PC-9 (cell line): ENCODE data around the gene MMP24OS.

Source experiments
- EZH2 ChIP-seq: fragments of 200-600 bp; sonication (generic); IDR thresholded peaks from 2 replicates; pipeline ENCODE4 v1.8.0; 2017; ENCODE audit warnings: antibody characterized with exemption, low read depth
- TF ChIP-seq, protein P1 (sequence below): fragments of 200-600 bp; sonication (generic); conservative IDR thresholded peaks from 2 replicates; pipeline ENCODE4 v1.6.1; 2017; ENCODE audit warnings: mixed run types, antibody characterized with exemption, mild to moderate bottlenecking, moderate library complexity

DNA sequence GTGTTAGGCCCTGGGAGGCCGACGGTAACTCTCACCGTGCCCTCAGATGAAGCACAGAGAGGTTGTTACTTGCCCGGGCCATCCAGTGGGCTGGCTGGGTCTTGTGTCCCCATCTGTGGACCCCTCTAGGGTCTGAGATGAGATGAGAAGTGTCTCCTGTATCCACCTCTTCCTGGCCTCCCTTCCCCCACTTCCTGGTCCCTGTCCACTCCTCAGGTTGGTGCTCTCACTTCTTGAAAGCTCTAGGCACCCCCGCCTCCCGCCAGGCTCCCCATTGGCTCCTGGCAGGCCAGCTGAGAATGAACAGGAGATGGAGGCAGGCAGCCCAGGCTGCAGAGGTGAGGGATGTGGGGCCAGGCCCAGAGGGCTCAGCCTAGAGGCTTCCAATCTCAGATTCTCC lies 1.5 kb downstream of the MMP24OS start:
- TF ChIP-seq, protein P1, sequence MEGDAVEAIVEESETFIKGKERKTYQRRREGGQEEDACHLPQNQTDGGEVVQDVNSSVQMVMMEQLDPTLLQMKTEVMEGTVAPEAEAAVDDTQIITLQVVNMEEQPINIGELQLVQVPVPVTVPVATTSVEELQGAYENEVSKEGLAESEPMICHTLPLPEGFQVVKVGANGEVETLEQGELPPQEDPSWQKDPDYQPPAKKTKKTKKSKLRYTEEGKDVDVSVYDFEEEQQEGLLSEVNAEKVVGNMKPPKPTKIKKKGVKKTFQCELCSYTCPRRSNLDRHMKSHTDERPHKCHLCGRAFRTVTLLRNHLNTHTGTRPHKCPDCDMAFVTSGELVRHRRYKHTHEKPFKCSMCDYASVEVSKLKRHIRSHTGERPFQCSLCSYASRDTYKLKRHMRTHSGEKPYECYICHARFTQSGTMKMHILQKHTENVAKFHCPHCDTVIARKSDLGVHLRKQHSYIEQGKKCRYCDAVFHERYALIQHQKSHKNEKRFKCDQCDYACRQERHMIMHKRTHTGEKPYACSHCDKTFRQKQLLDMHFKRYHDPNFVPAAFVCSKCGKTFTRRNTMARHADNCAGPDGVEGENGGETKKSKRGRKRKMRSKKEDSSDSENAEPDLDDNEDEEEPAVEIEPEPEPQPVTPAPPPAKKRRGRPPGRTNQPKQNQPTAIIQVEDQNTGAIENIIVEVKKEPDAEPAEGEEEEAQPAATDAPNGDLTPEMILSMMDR = no peak
- no peak for TF ChIP-seq EZH2
